ENCODE data around the gene SAMM50. TPM values are rescaled to one million over a fixed set of nuclear protein-coding genes. Genes with fewer than 3 reads are reported as not detected.
A peak's percentile ranks its signal among the peaks of the same experiment; 100 is the strongest.

Gene SAMM50
- total and polyA plus RNA-seq, 2 experiments from 2014 or later = 58.6 to 60.3 TPM

GRCh38 chr22:43931771-43932170 is 23.5 kb upstream of the SAMM50 start:
- Histone ChIP-seq H4K20me1 (replicated peaks; ENCODE audit: insufficient read depth) (peaks cover 11% of the 10 kb centered on the region), H3K4me2 (no peak overlapping the region), H3K36me3 (ENCODE audit: insufficient read depth) (peaks cover 38% of the 10 kb centered on the region), H3K27ac (ENCODE audit: low read depth) (no peak overlapping the region), H3K79me2 (replicated peaks; ENCODE audit: insufficient read depth) (peaks cover 8% of the 10 kb centered on the region; the same call in 1 of the 2 replicates), H3K27me3 (ENCODE audit: insufficient read depth) (no peaks in the 10 kb centered on the region), H2AFZ (no peak overlapping the region), H3F3A (replicated peaks; ENCODE audit: low read depth) (no peaks in the 10 kb centered on the region), H3K4me3 (no peak overlapping the region), H3K4me1 (ENCODE audit: insufficient read depth) (no peaks in the 10 kb centered on the region), H3K9me2 (ENCODE audit: insufficient read depth) (no peaks in the 10 kb centered on the region)
- ATAC-seq = no peak
- Mint-ChIP-seq H3K4me1 (no peaks in the 10 kb centered on the region; the same call in 2 of the 3 replicates), H3K36me3 (ENCODE audit: low read depth) (peaks cover 75% of the 10 kb centered on the region), H3K4me3 (no peak overlapping the region), H3K27ac (peak overlapping the region; percentile 40; the same call in 1 of the 2 replicates), H3K27me3 (ENCODE audit: insufficient read depth, low read depth, poor library complexity) (peaks cover 2% of the 10 kb centered on the region), H3K9me3 (no peaks in the 10 kb centered on the region)
- no peak for DNase-seq (ENCODE audit: low spot score)
- TF ChIP-seq ZNF331 (CRISPR knock-in tag; IDR thresholded peaks at IDR 0.05; ENCODE audit: low read depth) = no peak
- TF ChIP-seq ZNF462 (CRISPR knock-in tag; IDR thresholded peaks at IDR 0.05) = no peak
- no peak for TF ChIP-seq STAT1 (IDR thresholded peaks at IDR 0.05; ENCODE audit: unreplicated experiment)
- TF ChIP-seq NANOG (IDR thresholded peaks at IDR 0.05; ENCODE audit: borderline replicate concordance) = no peak
- no peak for TF ChIP-seq EZH2 (IDR thresholded peaks at IDR 0.05; ENCODE audit: low read depth, unreplicated experiment)
- TF ChIP-seq EZH2phosphoT487 (IDR thresholded peaks at IDR 0.05; ENCODE audit: unreplicated experiment) = no peak
- no peak for TF ChIP-seq CTCF (conservative IDR thresholded peaks at IDR 0.05; ENCODE audit: low read depth in 2 of 2)
- no peak for TF ChIP-seq REST (IDR thresholded peaks at IDR 0.05; ENCODE audit: unreplicated experiment)
- TF ChIP-seq CREB1 (CRISPR knock-in tag; IDR thresholded peaks at IDR 0.05; ENCODE audit: low read depth) = no peak
- no peak for TF ChIP-seq ZNF114 (CRISPR knock-in tag; IDR thresholded peaks at IDR 0.05)
- TF ChIP-seq ETS1 (IDR thresholded peaks at IDR 0.05) = no peak
- no peak for TF ChIP-seq POLR2AphosphoS5 (IDR thresholded peaks at IDR 0.05; ENCODE audit: low read depth)
- no peak for TF ChIP-seq JUNB (IDR thresholded peaks at IDR 0.05; ENCODE audit: unreplicated experiment)
